Activated T-helper 17 cell treated with anti-CD3 and anti-CD28 coated beads, Interleukin-2, amount 50 U/mL, for 72 hours (primary cell): Measurements from ENCODE around the gene DLEC1. TPM values are rescaled to one million over a fixed set of nuclear protein-coding genes. Genes with fewer than 3 reads are reported as not detected.
A peak's percentile ranks its signal among the peaks of the same experiment; 100 is the strongest.

Source experiments
- ATAC-seq: fragments of 150-1000 bp; cut with Tn5 transposase; replicated peaks from 2 replicates; pipeline ENCODE4 v1.10.0; 2021; ENCODE audit warnings: mild to moderate bottlenecking, moderate library complexity
- H3K27ac Mint-ChIP-seq: one replicate; pipeline ENCODE4 v1.8.0; 2022; ENCODE audit warnings: mixed read lengths
- H3K27me3 Mint-ChIP-seq: one replicate; pipeline ENCODE4 v1.8.0; 2022; ENCODE audit warnings: mixed read lengths
- H3K36me3 Mint-ChIP-seq: one replicate; pipeline ENCODE4 v1.8.0; 2022; ENCODE audit warnings: low read depth, mild to moderate bottlenecking, mixed read lengths
- H3K4me1 Mint-ChIP-seq: one replicate; pipeline ENCODE4 v1.8.0; 2022; ENCODE audit warnings: mixed read lengths
- H3K4me3 Mint-ChIP-seq: one replicate; pipeline ENCODE4 v1.8.0; 2022; ENCODE audit warnings: mild to moderate bottlenecking, mixed read lengths
- H3K9me3 Mint-ChIP-seq: one replicate; pipeline ENCODE4 v1.8.0; 2022; ENCODE audit warnings: mixed read lengths
- total RNA-seq, 2 donors: library from RNA; stranded (reverse); gene quantifications; one replicate each; pipeline ENCODE4 v1.2.3, GENCODE V29; 2022

Gene DLEC1
- total RNA-seq, 2 donors from 2014 or later: 1.2 to 2.0 TPM

DNA sequence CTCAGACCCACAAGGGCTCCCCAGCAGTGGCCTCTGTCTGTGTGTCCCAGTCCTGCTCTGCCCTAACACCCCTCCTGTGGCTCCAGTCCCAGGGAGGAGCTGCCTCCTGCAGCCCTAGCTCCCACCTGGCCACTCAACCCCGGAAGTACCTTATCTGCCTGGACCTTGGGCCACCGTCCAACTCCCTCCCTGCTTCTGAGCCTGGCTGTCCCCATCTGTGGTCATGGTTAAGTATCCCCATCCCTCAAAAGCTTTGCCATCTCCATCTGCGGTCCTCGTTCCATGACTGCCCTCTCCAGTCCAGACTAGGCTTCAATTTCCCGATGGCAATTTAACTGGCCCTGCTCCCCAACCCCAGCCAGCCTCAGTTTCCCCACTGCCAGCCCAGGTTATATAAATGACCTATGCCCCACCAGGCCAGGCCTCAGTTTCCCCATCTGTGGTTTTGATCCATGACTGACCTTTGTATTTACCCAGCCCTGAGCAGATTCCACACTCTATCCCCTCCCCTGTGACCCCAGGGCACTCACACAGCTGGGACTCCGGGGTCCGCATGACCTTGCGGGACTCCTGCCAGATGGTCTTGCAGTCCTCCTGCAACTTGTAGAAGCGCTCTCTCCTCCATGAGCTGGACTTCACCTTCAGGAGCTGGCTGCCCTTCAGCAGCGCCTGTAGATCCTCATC is 19.2 kb upstream of the DLEC1 start:
- no peaks in the 10 kb centered on the region for H3K27me3 Mint-ChIP-seq
- no peak for ATAC-seq
- H3K4me1 Mint-ChIP-seq: peaks cover 19% of the 10 kb centered on the region
- no peak overlapping the region for H3K4me3 Mint-ChIP-seq
- H3K36me3 Mint-ChIP-seq: peaks cover 44% of the 10 kb centered on the region
- H3K27ac Mint-ChIP-seq: peak overlapping the region; percentile 87
- H3K9me3 Mint-ChIP-seq: peaks cover 4% of the 10 kb centered on the region

DNA sequence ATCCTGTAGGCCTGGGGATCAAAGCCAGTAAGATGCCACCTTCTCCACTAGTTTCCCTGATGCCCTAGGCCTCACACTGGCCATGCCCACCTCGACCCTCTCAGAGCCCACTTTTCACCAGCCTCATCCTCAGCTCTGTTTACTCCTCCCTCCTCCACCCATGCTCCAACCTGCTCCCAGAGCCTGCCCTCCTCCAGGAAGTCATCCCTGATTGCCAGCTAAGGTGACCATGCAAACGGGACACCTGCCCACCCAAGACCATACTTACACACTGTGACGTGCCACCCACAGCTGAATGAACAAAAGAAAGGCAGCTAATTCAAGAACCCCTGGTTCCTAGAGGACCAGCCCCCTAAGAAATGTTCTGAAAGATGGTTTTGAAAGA is 18.7 kb upstream of the DLEC1 start:
- H3K4me3 Mint-ChIP-seq: no peak overlapping the region
- H3K27ac Mint-ChIP-seq: peak overlapping the region; percentile 87
- peaks cover 38% of the 10 kb centered on the region for H3K36me3 Mint-ChIP-seq
- peaks cover 19% of the 10 kb centered on the region for H3K4me1 Mint-ChIP-seq
- ATAC-seq: no peak
- peaks cover 4% of the 10 kb centered on the region for H3K9me3 Mint-ChIP-seq
- no peaks in the 10 kb centered on the region for H3K27me3 Mint-ChIP-seq

DNA sequence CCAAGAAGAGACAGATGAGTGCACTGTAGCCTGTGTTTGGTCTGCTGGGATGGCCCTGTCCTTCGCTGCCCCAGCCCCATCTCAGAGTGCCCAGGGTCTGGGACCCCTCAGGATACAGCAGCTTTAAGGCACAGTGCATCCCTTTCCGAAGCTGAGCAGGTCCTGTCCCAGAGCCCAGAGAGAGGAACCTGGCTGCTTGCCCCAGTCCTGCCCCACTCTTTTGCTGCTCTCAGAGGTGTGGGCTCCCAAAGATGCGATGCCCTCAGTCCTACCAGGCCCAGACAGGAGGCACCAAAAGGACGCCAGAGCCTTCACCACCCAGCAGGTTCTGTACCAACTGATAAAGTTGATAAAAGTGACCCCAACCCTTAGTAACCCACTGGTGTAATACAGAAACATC is 17.8 kb upstream of the DLEC1 start:
- Mint-ChIP-seq H3K4me3 (no peak overlapping the region), H3K27ac (peak overlapping the region; percentile 87), H3K9me3 (peaks cover 4% of the 10 kb centered on the region)

DNA sequence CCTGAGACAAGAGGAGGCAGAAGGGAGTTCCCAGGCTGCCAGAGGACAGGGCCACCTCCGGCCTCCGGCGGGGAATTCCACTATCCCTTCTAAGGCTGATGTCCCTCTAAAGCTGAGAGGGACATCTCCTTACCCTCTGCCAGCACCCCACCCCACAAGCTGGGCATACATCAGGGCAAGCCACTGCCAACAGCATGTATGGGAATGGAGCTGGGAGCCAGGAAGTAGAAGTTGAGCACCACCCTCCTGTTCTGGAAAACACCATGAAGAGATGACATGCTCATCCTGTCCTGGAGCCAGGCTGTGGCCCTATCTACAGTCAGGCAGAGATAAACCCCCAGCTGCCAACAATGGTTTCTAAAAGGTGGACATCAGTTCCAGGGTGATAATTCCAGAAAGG is 16.7 kb upstream of the DLEC1 start:
- Mint-ChIP-seq H3K4me3 (peak overlapping the region; percentile 80), H3K27ac (peak overlapping the region; percentile 87), H3K9me3 (no peaks in the 10 kb centered on the region)

More for the DNA sequence above, 17.8 kb upstream of the DLEC1 start:
- H3K36me3 Mint-ChIP-seq: peaks cover 32% of the 10 kb centered on the region
- peaks cover 26% of the 10 kb centered on the region for H3K4me1 Mint-ChIP-seq
- no peak for ATAC-seq
- no peaks in the 10 kb centered on the region for H3K27me3 Mint-ChIP-seq

DNA sequence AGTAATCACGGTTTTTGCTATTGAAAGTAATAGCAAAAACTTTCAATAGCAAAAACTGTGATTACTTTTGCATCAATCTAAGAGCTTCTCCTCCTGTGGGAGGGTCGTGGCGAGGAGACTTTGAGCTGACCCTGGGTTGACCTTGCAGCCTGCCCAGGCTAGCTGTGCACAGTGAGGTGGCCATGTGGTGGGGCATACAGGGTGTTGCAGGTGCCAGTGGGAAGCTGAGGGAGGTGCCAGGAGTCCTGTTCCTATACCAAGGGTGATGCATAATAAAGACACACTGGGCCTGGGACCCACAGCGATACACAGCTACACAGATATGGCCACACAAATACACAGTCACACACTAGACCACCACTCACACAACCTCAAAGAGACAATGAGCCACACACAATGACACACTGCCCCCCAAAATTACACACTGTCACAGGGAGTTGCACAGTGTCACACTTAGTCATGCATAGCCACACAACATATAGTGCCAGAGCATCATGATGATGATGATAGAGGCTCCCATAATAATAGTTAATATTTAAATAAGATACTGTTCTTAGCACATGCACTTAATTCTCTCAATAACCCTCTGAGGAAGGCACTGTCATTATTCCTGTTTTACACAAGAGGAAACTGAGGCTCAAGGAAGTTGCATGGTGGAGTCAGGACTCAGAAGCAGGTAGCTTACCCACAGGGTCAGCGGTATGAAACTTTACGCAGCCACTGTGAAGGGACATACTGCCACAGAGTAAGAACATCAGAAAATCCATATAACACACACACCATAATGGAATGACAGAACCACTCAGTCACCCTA is 15.9 kb upstream of the DLEC1 start:
- Mint-ChIP-seq H3K27me3 (no peaks in the 10 kb centered on the region), H3K4me1 (peaks cover 35% of the 10 kb centered on the region), H3K27ac (peak overlapping the region; percentile 99), H3K9me3 (no peaks in the 10 kb centered on the region), H3K36me3 (peaks cover 13% of the 10 kb centered on the region), H3K4me3 (peak overlapping the region; percentile 80)
- ATAC-seq: no peak

More for the DNA sequence above, 16.7 kb upstream of the DLEC1 start:
- Mint-ChIP-seq H3K27me3 (no peaks in the 10 kb centered on the region), H3K36me3 (peaks cover 21% of the 10 kb centered on the region), H3K4me1 (peaks cover 31% of the 10 kb centered on the region)
- no peak for ATAC-seq

DNA sequence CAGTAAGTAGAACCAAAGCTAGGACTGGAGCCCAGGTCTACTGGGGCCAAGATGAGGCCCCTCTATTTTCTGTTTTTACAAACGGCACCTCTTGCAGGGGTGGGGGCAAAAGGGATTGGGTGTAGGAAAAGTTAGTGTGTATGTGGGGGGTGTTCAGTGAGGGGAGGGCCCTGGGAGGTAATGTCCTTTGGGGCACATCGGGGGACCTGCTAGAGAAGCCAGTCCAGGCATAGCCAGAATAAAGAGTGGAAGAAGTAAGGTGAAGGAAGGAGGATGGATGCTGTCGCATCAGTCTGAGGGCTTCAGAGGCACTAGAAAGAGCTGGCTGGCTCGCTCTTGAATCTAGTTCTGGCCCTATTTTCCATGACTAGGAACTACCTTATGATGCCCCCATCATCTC is 12.2 kb upstream of the DLEC1 start:
- Mint-ChIP-seq H3K27me3 (no peaks in the 10 kb centered on the region), H3K4me1 (peaks cover 40% of the 10 kb centered on the region), H3K4me3 (no peak overlapping the region), H3K36me3 (no peaks in the 10 kb centered on the region), H3K27ac (peak overlapping the region; percentile 4), H3K9me3 (no peaks in the 10 kb centered on the region)
- ATAC-seq: no peak

DNA sequence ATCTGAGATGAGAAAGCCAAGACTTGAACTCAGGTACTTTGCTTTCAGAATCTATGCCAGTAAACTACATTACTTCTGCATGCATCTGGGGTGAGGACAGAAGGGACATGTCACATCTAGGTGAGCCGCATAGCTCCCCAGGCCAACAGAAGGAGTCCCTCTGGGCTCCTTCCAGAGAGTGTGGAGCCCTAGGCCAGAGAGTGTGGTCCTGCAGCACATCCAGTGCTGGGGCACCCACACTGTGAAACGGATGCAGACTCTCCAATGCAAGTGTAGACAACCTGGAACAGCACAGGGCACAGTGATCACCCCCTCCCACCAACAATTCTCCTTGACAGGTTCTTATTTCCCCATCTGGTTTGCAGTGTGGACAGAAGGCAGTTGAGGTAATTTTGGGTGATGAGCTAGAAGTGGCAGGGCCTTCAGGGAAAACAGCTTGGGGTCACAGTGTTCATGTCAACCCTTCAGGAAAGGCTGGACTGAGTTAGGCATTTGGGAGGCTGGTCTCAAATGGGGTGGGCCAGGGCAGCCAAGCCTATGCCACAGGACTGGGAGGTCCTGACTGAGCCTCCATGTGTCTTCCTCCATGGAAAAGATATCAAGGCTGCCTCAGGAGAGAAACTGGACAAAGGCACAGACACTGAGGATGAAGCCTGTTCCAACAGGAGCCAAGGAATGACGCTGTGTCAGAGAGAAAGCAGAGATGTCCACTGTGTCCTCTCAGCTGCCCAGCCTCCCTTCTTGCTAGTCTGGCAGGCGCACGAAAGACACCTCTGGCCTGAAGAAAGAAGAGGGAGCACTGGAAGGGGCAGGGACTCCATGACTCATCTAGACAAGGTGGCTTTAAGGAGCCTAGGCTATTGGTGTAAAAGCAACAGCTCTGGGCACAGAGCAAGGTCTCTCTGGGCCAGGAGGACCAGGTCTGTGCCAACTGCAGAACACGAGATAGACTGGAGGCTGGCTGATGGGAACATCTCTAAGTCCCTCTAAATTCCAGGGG is 11.2 kb upstream of the DLEC1 start:
- H3K27ac Mint-ChIP-seq: peak overlapping the region; percentile 66
- H3K9me3 Mint-ChIP-seq: no peaks in the 10 kb centered on the region
- peak overlapping the region; percentile 70 for H3K4me3 Mint-ChIP-seq
- peaks cover 37% of the 10 kb centered on the region for H3K4me1 Mint-ChIP-seq
- H3K27me3 Mint-ChIP-seq: no peaks in the 10 kb centered on the region
- no peaks in the 10 kb centered on the region for H3K36me3 Mint-ChIP-seq
- ATAC-seq: no peak

DNA sequence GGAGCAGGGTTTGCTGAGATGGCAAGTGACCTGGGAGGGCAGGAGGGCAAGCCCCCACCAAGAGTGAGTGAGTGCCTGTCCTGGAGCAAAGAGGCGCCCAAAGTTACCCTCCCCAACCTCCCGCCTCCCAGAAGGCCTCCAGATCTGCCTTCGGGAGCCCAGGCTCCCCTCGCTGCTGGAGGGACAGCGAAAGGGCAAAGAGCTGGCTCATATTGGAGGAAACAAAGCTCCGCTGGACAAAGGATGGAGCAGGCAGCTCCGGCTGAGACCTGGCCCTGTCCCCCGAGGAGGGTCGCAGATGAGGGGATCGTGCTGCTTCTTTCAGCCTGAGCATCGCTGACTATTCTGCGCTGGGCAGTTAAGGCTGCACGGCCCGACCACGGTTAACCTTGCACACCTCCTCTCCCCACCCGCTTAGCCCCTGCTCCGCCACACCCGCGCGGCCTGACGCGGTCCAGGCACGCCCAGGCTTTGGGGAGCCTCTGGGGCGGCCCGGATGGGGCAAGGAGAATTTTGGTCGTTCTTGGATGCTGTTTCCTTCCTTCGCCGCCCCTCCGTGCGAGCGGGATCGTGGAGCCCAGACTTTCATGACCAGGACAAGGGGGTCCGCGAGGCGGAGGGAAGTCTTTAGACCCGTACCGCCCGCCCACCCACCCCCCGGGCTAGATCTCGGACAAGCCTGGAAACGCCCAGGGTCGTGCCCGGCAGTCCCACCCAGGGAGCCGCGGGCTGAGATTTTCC is 10.2 kb upstream of the DLEC1 start:
- Mint-ChIP-seq H3K27me3 (no peaks in the 10 kb centered on the region), H3K27ac (peak overlapping the region; percentile 66), H3K36me3 (no peaks in the 10 kb centered on the region), H3K4me3 (peak overlapping the region; percentile 70), H3K4me1 (peaks cover 27% of the 10 kb centered on the region), H3K9me3 (no peaks in the 10 kb centered on the region)
- ATAC-seq: no peak

DNA sequence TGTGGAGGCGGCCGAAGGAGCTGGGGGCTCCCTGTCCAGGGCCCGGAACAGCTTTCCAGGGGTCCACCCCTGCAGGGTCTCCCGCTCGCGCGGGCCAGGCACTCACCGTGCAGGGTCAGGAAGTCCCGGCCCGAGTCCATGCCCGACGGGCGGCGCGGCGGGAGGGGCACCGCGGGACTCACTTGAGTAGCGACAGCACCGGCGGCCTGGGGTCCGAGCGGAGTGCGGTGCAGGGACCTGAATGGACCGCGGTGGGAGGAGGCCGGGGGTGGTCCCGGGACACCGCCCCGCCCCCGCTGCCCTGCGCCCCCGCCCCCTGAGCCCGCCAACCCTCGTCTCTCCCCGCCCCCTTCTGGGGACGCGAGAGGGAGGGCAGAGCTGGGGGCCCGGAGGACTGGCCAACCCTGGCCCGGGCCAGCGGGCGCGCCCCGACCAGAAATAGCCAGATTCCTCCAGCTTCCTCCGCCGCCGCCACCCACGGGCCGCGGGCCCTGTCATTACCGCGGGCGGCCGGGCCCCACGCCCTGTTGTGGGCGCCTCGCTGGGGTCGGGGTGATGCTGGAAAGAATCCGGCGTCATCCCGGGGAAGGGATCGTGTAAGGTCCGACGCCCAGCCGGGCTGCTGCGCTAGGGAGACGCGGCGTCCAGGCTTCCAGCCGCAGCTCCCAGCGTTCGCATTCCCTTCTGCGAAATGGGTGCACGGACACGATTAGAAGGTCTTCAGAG is 9.4 kb upstream of the DLEC1 start, which contains the start of gene PLCD1:
TSS of gene PLCD1 (minus strand) at position 243 of the 726 bp plus-strand sequence. CDS start at position 140, 103 bp downstream.
- Mint-ChIP-seq H3K9me3 (no peaks in the 10 kb centered on the region), H3K4me1 (peaks cover 24% of the 10 kb centered on the region), H3K27me3 (no peaks in the 10 kb centered on the region), H3K27ac (peak within 1 kb of the TSS; percentile 66), H3K36me3 (no peaks in the 10 kb centered on the region), H3K4me3 (peak within 1 kb of the TSS; percentile 70)
- no peak for ATAC-seq

DNA sequence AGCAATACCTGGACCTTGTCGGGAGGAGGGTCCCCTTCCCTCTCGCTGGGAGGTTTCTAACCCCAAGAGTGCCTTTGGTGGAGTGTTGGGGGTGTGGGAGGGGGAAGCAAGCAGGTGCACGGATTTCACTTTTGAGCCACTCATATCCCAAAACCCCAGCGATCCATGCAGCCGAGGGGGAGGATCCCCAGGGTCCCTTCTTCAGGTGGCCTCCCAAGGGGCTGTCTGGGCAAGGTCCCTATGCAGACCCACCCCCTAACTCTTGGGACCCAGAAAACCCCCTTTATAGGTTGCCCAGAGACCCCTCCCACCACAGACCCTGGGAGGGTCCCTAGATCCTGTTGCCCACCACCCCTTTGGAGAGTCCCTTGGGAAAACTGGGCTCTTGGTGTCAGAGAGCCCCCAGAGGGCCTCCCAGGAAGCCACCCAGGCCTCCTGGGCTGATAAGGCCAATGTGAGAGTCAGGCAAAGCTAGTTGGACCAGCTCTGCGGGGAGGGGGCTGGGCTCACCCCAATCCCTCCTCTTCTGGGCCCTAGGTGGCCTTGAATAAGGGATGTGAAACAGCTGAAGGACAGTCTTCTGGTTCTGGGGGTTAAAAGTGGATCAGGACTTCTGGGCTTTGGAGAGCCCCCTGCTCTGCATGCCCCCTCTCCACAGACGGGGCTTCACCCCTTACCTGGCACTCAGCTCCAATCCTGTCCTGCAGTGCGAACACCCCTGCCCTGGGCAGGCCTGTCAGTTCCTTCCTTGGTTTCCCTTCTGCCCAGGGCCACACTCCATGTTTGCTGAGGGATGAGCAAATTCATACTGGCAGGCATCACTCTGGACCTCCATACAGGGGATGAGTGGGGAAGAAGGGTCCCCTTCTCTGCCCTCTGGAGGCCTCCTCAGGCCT is 8.6 kb upstream of the DLEC1 start:
- no peaks in the 10 kb centered on the region for H3K9me3 Mint-ChIP-seq

DNA sequence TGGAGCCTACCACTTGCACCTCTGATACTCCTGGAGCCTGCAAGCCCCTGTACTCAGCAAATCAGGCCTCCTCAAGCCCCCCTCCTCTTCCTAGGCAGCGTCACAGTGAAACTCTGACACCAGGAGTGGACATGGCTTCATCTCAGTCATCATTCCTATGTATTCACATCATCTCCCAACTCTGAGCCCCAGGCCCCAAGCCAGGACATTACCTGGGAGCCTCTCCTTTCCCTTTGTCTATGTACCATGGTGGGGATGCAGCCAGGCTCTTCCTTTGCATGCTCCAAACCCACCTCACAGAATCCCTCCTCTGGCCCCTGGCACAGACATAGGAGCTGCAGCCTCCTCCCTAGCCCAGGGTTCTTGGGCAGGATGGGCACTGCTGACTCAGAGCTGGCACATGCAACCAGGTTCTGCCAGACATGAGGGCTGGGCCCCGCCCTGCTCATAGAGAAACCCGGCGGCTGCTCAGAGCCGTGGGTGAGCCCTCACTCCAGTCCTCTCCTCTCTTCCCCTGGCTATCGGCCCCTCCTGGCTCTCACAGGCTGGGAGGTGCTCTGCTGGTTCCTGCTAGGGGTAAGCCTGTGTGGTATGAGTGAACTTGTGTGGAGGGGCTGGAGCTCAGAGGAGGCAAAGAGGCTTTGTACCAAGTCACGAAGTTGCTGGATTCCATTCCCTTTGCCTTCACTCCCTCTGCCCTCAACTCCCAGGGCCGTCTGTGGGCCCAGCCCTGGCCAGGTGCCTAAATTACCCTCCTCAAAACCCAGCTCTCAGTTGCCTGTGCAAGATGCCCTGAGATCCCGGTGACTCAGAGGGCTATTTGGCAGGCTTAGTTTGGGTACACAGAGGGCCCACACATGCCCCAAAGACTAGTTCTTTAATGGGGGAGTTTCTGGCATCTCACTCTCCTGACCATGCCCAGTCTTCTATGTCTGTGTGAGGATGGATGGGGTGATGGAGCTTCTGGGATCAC is 7.7 kb upstream of the DLEC1 start:
- no peaks in the 10 kb centered on the region for H3K9me3 Mint-ChIP-seq
- H3K4me1 Mint-ChIP-seq: peaks cover 18% of the 10 kb centered on the region
- peak overlapping the region; percentile 70 for H3K4me3 Mint-ChIP-seq
- H3K27me3 Mint-ChIP-seq: no peaks in the 10 kb centered on the region
- peak; percentile 92 for ATAC-seq
- no peaks in the 10 kb centered on the region for H3K36me3 Mint-ChIP-seq
- H3K27ac Mint-ChIP-seq: peak overlapping the region; percentile 81

More for the DNA sequence above, 8.6 kb upstream of the DLEC1 start:
- H3K4me1 Mint-ChIP-seq: peaks cover 24% of the 10 kb centered on the region
- no peaks in the 10 kb centered on the region for H3K27me3 Mint-ChIP-seq
- ATAC-seq: no peak
- H3K36me3 Mint-ChIP-seq: no peaks in the 10 kb centered on the region
- H3K27ac Mint-ChIP-seq: peak overlapping the region; percentile 81
- H3K4me3 Mint-ChIP-seq: peak overlapping the region; percentile 70
